HG03460 (cell line): ENCODE data around the gene CHST9.
"Not testable (repeated sequence)": the region's sequence is repeated elsewhere in the genome, so short reads cannot be mapped to it uniquely, and the experiment has no call there.

Source experiments
- ATAC-seq: cut with Tn5 transposase; IDR thresholded peaks from one replicate; pipeline ENCODE4 v1.9.1; 2021; ENCODE audit not compliant: unreplicated experiment

Gene CHST9

DNA sequence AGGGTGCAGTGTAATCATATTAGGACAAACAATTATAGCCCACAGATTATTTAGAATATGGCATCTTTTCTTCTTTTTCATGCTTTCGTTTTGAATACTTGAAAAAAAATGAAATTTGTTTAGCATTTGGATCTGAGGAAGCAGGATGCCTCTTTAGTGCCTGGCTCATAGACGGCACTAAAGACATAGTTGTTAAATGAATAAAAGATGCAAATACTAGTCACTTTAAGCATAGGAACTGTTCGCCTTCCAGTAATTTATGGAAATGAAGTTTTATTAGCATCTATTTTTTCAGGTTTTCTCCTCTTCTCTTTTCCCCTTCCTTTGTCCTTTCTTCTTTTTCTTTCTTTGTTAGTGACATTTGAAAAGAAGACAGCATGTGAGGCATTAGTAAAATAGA lies 80.4 kb downstream of the CHST9 start:
- ATAC-seq, result no peak

DNA sequence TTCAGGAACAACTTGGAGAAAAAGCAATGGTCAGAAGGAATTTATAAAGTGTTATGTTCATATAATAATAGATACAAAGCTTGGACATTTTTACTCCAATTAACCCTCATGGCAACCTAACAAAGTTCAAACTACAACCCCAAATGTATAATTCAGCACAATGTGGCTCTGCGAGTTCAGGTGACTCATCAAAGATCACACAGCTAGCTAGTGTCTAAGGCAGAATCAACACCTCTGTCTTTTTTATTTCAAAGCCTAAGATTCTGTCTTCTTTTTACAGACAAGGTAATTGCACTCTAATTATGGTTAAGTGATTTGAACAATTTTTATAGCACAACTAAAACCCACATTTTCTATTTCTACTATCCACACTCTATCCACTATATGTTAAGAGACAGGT lies 90.5 kb downstream of the CHST9 start:
- no peak for ATAC-seq

DNA sequence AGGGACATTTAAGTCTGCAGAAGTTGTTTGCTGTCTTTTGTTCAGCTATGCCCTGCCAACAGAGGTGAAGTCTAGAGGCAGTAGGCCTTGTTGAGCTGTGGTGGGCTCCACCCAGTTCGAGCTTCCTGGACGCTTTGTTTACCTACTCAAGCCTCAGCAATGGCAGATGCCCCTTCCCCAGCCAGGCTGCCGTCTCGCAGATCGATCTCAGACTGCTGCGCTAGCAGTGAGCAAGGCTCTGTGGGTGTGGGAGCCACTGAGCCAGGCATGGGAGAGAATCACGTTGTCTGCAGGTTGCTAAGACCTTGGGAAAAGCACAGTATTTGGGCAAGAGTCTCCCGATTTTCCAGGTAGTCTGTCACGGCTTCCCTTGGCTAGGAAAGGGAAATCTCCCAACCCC lies 91.8 kb downstream of the CHST9 start:
- ATAC-seq, result not testable (repeated sequence)

DNA sequence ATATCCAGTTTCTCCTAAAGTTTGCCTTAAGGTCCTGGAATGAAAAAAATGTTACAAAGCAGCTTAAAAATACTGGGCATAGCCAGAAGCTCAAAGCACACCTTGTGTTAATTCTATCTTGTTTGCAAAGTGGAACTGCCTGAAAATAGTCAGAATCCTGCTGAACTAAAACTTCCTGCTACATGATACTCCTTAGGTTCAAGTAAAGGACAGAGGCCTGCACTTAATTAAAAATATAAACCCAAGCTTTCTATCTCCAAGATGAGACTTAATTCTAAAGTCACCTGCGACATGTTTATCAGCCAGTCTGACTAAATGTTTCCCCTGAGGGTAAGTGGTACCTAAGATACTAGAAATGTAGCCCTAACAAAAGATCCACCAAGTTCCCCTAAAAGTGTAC lies 103.4 kb downstream of the CHST9 start:
- ATAC-seq, result no peak

DNA sequence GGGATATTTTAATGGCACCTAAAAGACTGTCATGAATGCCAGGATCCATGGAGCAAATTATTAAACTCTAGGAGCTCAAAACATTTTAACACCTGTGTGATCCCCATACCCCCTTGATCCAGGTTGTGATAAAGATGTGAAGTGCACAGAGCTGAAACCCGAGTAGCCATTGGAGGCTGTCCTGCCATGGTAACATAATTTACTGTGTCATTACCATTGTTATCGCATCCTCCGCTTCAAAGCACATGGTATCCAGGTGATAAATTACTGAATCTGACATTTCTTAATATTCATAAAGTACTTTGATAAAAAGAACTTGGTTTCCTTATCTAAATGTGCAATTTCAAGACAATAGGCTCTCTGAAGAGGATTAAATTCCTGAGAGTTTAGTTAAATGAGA lies 109.3 kb downstream of the CHST9 start:
- ATAC-seq, result no peak

DNA sequence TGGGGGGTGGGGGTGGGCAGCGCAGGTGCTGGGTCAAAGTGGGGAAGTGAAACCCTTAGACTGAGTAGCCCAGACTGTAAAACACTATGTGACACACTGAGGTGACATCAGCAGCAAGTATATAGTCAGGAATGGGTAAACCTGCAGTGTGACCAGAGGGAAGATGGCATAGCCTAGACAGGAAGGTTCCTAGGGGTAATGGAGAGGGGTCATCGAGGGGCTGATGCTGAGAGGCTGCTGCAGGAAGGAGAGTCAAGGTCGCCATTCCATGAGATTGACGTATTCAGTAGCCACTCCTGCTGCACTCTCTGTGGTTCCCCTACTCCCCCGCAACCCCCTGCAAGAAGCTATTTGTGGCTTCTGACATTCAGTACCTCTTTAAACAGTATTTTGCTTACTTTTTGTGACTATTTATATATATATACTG lies 111.7 kb downstream of the CHST9 start:
- ATAC-seq, result peak; percentile 90

DNA sequence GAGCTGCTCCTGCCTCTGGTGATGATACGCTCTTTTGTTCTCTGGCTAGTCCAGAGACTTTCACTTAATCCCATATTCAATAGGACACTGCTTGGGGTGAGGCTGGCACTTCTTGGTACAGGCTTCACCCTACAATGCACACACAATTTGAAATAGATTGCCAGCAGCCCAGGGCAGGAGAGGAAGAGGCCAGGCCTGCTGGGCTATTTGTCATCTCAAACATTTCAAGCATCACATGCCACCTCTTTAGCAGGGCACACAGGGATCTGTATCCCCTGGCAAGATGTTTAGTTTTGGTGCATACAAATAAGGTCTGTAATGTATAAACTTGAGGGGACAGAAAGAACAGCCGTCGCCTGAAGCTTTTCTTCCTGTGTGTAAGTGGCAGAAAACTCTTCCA lies 120.4 kb downstream of the CHST9 start:
- no peak for ATAC-seq

DNA sequence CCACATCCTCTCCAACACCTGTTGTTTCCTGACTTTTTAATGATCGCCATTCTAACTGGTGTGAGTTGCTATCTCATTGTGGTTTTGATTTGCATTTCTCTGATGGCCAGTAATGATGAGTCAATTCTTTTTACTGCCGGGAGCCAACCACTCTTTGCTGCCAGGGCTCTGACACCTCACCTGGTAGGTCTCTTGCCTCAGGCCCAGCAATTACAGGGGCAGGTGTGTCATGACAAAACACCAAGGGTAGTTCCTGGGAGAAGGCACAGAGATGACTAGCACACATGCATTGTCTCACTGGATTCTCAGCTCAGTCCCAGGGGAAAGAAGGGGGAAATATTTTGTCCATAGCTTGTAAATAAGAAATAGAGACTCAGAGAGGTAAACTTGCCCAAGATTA lies 122.3 kb downstream of the CHST9 start:
- no peak for ATAC-seq

DNA sequence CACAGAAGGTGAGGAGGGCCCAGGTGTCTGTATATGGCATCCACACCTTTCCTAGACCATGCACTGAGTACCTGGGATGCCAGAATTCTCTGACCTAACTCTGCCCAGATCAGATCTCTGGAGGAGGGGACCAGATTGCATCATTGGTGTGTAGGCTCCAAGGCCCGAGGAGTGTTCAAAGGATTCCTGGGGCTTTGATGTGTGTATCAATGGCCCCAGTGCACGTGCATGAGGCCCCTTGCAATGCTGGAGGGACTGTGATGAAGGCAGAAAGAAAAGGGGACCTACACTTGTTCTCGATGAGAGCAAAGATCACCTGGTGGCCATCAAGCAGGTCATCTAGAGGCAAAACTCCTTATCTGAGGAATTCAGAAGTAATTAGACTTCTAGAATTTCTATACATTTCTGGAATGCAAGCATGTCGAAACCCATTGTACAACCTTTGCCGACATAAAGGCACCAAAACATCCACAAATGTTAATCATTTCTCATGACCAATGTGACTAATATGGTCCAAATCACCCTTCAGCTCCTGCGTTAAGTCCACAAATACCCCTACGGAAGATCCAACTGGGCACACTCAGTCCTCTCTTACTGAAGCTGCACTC lies 123.5 kb downstream of the CHST9 start:
- no peak for ATAC-seq

DNA sequence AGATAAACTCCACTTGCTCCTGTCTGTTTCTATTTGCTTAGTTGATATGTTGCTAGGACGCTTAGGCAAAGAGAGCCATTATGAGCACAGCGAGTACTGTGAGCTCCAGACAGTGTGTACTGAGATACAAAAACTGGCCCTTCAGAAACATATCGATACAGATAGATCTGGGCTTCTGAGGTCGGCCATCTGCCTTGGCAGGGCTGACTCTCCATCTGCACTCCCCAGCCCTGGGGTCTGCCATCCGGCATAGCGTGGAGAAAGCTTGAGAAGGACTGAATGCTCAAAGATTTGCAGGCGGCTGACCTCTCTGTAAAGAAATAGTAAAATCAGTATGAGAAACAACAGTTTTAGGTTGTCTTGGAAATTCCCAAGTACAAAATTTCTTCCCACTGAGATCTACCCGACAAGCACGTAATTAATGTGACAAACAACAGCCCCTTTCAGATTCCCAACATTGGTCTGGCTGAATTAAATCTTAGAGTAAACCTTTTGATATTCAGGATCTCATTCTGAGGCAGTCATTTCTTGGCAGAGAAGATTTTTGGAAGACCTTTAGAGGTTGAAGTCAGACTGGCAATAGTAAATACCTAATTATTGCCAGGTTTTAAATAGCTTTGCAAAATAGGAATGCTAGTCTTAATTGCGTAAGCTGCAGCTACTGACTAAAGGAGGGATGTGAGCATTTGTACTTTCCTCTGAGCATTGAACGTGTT lies 127.4 kb downstream of the CHST9 start:
- no peak for ATAC-seq

DNA sequence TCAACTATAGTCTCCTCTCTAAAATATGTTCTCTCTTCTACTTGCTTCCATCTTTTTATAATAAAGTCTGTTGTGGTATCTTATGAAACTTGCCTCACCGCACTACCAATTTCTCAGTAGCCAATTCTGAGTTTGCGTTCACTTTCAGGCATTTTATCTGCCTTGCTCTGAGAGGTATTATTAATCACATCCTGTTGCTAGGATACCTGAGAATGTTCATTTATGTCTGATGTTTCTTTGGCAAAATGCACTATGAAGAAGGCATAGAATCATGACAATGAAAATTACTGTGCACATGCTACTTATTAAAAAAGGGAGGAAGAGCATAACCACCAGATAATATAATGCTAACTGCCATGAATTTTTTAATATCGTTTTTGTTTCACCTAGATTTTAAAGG lies 130.2 kb downstream of the CHST9 start:
- ATAC-seq, result no peak

DNA sequence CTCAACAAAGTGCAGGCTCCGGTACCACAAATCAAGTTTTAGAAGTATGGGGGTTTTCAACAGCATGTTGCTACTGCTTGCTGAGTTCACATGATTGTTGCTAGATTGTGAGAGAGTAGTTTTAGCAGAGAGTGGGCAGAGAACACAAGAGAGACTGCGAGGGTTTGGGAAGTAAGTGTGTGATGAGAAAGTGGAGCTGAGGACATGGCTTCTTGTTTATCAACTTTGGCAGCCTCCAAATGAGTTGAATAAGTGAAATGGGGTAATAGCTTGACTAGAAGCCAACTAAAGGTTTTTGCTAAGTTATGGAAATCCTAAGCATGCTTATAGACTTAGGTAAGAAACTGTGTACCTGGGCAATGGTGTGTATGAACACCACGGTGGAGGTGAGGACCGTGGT lies 135.1 kb downstream of the CHST9 start:
- ATAC-seq, result no peak

DNA sequence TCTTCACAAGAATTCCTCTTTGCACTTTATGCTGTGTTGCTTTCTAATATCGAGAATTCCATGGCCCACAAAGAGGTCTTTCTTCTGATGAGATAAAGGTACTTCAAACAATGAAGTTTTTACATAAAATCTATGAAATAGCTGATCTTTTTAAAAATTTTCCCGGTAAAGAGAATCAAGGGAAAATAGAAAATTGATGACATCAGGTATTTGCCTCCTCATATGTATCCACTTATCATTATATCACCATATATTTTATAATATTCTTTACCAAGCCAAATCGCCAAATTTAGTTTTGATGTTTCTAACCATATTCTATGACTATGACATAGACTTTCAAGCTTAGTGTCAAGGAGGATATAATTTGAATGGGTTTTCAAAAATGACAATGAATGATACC lies 139.8 kb downstream of the CHST9 start:
- no peak for ATAC-seq

DNA sequence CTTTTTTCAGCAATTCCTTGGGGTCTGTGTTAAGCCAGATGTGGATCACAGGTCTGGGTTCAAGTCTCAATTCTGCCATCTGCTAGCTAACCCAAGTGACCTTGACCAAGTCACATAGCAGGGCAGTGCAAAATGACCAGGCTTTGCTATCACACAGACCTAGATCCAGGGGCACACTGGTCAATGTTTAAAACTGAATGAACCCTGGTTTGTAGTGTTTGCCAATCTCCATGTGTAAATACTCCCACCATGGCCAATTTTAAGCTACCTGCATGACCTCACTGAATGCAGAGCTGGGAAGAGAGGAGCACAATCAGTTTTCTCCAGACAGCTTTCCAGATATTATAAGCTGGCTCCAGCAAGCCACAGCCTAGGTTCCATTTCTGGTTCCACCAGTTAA lies 142.9 kb downstream of the CHST9 start:
- ATAC-seq, result no peak

DNA sequence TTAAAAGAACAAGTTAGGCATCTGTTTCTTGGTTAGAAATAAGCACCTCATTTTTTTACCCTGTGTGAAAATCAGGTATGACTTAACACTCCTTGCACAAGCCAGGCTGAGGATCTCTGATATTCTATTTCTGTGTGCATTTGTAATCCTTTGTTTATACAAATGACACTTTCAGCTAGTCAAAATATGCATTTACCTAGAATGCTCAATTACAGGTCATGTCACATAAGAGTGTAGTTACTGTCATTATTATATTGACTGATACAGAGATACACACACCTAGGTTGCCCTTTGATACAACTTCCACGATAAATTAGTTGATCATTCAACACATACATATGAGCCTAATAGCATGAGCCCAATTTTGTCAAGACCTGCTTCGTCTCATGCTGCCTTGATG lies 144.3 kb downstream of the CHST9 start:
- ATAC-seq, result no peak

DNA sequence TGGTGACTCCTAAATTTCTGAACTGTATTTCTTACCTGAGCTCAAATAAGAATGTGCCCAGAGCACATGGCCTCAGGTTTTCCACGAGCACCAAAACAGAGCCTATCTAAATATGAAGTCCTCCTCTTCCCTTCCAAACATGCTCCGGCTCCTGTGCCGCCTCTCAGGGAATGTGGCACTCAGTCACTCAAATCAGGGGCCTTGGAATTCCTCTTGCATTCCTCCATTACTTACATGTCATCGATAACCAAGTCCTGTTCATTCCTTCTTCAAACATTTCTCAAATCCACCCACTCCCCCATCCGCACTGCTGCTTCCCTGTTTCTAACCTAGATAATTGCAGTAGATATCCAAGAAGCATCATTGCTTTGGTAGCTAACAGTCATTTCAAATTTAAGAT lies 151.4 kb downstream of the CHST9 start:
- ATAC-seq, result no peak

DNA sequence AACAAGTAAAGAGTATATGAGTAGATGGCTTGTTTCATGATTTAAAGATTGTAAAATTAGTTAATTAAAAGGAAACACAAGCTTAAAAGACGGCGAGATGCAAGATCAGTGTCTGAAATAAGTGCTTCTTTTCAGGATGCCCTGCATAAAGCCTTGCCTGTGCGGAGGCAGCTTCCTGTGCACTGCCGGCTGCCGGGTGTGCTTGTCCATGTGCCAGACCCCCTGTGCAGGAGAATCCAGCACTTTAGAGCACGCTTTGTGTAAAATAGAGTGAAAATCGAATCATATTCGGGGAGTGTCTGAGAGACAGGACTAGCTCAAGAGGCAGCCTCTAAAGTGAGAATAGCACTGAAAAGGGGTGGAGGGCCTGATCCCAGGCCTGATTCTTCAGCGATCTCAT lies 154.7 kb downstream of the CHST9 start:
- no peak for ATAC-seq

DNA sequence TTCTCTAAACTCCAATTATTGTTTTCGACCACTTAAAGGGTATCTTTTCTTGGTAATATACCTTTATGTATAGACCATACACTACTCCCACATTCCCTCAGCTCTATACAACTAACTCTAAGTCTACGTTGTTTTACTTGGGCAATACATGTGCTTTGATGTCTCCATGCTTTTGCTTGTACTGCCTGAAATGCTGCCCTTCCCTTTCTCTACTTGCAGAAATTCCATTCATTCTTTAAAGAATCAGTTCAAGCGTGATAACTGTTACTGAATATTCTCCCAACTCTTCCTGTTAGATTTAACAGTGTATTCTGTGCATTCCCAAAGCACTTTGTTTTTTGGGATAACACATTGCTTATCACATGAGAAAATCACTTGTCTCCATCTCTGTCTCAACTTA lies 162.6 kb downstream of the CHST9 start:
- ATAC-seq, result no peak

DNA sequence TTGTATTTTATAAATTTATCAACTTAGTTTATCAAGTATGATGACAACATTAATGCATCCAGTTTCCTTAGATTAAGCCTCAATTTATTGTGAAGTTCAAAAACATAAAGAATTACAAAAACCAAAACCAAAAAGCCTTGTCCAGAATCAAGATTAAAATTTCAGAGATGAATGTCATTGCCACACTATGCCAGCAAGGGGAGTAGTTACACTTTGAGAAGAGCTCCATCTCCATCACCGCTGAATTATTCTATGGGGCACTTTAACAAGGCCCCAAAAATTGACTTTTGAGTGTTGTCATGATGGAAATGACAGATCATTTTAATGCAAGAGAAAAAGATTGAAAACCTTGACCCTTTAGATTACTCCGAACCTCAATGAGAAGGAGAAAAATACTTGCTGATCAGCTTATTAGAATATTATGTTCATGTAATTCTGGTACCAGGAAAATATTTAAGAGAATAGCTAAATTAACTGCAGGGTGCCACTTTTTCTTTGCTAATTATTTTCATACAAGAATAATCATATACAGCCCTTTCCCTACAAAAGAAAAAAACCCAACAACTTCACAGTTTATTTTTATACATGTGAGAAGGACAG lies 167.1 kb downstream of the CHST9 start:
- ATAC-seq, result no peak

DNA sequence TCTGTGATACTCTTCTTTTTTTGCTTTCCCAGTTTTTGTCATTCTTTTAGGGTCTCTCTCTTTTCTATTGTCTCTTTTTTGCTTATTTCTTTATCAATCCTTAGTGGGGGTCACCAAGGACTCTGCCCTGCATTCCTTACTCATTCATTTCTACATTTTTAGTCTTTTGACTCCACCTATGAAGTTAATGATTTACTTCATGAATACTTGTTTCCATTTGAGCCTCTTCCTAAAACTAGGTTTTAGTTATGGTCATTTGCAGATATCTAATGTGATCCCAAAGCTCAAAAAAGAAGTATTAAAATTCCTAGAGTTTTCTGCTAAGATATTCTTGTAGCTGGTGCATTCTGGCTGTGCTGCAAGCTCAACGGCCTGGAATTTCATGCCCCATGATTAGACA lies 170.3 kb downstream of the CHST9 start:
- no peak for ATAC-seq

DNA sequence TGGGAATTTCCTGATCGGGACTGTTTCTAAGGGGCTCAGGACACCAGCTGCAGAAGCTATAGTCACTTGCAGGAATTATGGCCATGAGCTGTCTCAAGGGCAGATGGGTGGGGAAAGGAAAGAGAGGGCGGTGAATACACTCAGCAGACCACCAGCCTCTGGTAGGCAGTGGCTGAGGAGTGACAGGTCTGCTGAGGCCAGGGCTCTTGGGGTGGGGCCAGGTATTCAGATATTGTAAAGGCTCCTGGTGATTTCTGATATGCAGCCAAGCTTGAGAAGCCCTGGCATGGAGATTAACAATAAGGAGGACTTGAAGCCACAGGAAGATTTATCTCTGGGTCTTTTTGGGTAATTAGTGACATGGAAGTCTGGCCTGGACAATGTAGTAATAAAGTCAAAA lies 174.3 kb downstream of the CHST9 start:
- ATAC-seq, result no peak

DNA sequence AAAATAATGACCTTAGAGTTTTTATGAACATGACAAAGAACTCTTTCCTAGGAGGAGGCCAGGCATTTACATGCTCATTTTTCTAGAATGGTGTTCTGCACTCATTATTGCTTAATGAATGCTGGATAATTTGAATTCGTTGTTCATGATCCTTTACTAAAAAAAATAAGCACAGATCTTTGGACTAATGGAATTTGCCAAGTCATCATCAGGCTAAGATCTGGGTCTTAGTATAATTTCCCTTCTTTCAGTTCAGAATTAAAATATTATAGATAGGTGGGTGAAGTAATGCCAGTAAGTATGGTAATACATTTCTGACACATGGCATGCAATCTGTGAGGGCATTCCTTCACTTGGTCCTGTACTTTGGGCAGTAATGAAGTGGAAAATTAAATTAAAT lies 175.8 kb downstream of the CHST9 start:
- no peak for ATAC-seq

DNA sequence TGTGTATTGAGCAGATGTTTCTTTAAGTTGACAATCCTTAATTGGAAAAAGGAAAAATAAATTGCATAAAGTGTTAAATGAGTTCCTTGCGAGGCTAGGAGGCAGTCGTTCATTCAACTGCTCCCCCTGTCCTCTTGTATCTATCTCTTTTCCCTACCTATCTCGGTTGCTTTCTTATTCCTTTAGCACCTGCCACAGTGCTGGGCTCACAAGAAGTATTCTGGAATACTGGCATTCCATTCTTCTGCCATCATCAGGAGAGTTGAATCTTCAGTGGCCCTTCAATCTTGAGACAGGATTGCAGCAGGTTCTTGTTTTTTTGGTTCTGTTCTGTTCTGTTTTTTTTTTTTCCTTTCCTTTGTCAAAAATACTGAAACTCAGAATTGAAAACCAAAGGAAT lies 176.5 kb downstream of the CHST9 start:
- no peak for ATAC-seq
